GM23338 (cell line): ENCODE measurements around the gene EGF. TPM values are rescaled to one million over a fixed set of nuclear protein-coding genes. Genes with fewer than 3 reads are reported as not detected.

Experiments
- ATAC-seq: fragments of 200-7000 bp; cut with Tn5 transposase; 3 replicates; pipeline ENCODE4 v1.9.1; 2020
- DNase-seq: peaks from one replicate; pipeline ENCODE4 v3.0.0-alpha.2; 2015; ENCODE audit warnings: low spot score
- H2AFZ ChIP-seq: fragments of 200-600 bp; sonication (generic); 2 replicates; pipeline ENCODE4 v1.8.0; 2016; ENCODE audit warnings: antibody characterized with exemption, mild to moderate bottlenecking, moderate library complexity
- H3F3A ChIP-seq: fragments of 200-600 bp; sonication (generic); replicated peaks from 2 replicates; pipeline ENCODE4 v1.8.0; 2017; ENCODE audit warnings: antibody characterized with exemption, mixed run types, low read depth
- H3K27ac ChIP-seq: fragments of 200-600 bp; sonication (generic); 2 replicates; pipeline ENCODE4 v1.6.1; 2016; ENCODE audit warnings: low read depth
- H3K27me3 ChIP-seq: fragments of 200-600 bp; sonication (generic); 2 replicates; pipeline ENCODE4 v1.8.0; 2016; ENCODE audit warnings: mild to moderate bottlenecking, mixed run types, moderate library complexity; ENCODE audit not compliant: insufficient read depth
- H3K36me3 ChIP-seq: fragments of 200-600 bp; sonication (generic); 2 replicates; pipeline ENCODE4 v1.8.0; 2016; ENCODE audit warnings: mild to moderate bottlenecking; ENCODE audit not compliant: insufficient read depth
- H3K4me1 ChIP-seq: fragments of 200-600 bp; sonication (generic); 2 replicates; pipeline ENCODE4 v1.8.0; 2016; ENCODE audit warnings: mild to moderate bottlenecking, moderate library complexity; ENCODE audit not compliant: insufficient read depth
- H3K4me2 ChIP-seq: fragments of 200-600 bp; sonication (generic); 2 replicates; pipeline ENCODE4 v1.7.1; 2017; ENCODE audit warnings: mixed run types
- H3K4me3 ChIP-seq: fragments of 200-600 bp; sonication (generic); 2 replicates; pipeline ENCODE4 v1.6.1; 2016; ENCODE audit warnings: mixed run types
- H3K79me2 ChIP-seq: fragments of 200-600 bp; sonication (generic); replicated peaks from 2 replicates; pipeline ENCODE4 v1.8.0; 2017; ENCODE audit warnings: mild to moderate bottlenecking; ENCODE audit not compliant: insufficient read depth
- H3K9me2 ChIP-seq: fragments of 200-600 bp; sonication (generic); 2 replicates; pipeline ENCODE4 v1.8.0; 2017; ENCODE audit not compliant: insufficient read depth
- H4K20me1 ChIP-seq: fragments of 200-600 bp; sonication (generic); replicated peaks from 2 replicates; pipeline ENCODE4 v1.8.0; 2017; ENCODE audit warnings: mild to moderate bottlenecking; ENCODE audit not compliant: insufficient read depth
- H3K27ac Mint-ChIP-seq: 2 replicates; pipeline ENCODE4 v1.8.0; 2020; ENCODE audit warnings: inconsistent platforms, mild to moderate bottlenecking, moderate library complexity, mixed read lengths
- H3K27me3 Mint-ChIP-seq: 3 replicates; pipeline ENCODE4 v1.8.0; 2022; ENCODE audit warnings: low read depth, mild to moderate bottlenecking, moderate library complexity, mixed read lengths, inconsistent platforms; ENCODE audit not compliant: insufficient read depth, poor library complexity
- H3K36me3 Mint-ChIP-seq: 3 replicates; pipeline ENCODE4 v1.8.0; 2021; ENCODE audit warnings: low read depth, mild to moderate bottlenecking, inconsistent platforms, moderate library complexity, mixed read lengths
- H3K4me1 Mint-ChIP-seq: 3 replicates; pipeline ENCODE4 v1.8.0; 2020; ENCODE audit warnings: mild to moderate bottlenecking, inconsistent platforms, mixed read lengths
- H3K4me3 Mint-ChIP-seq: 3 replicates; pipeline ENCODE4 v1.8.0; 2021; ENCODE audit warnings: moderate library complexity, mild to moderate bottlenecking, inconsistent platforms, mixed read lengths
- H3K9me3 Mint-ChIP-seq: 3 replicates; pipeline ENCODE4 v1.8.0; 2020; ENCODE audit warnings: moderate library complexity, mild to moderate bottlenecking, inconsistent platforms, mixed read lengths
- CREB1 ChIP-seq: fragments of 250-450 bp; sonication (Bioruptor Pico); IDR thresholded peaks from 2 replicates; pipeline ENCODE4 v1.5.0; 2020; ENCODE audit warnings: low read depth, mild to moderate bottlenecking, moderate library complexity
- EZH2 ChIP-seq: fragments of 200-600 bp; sonication (generic); IDR thresholded peaks from one replicate; pipeline ENCODE4 v1.8.0; 2017; ENCODE audit warnings: antibody characterized with exemption, mild to moderate bottlenecking, low read depth; ENCODE audit not compliant: unreplicated experiment
- EZH2phosphoT487 ChIP-seq: fragments of 200-600 bp; sonication (generic); IDR thresholded peaks from one replicate; pipeline ENCODE4 v1.8.1; 2018; ENCODE audit warnings: antibody characterized with exemption; ENCODE audit not compliant: unreplicated experiment
- JUNB ChIP-seq: IDR thresholded peaks from one replicate; pipeline ENCODE4 v1.6.1; 2016; ENCODE audit warnings: antibody characterized with exemption; ENCODE audit not compliant: unreplicated experiment
- NANOG ChIP-seq: IDR thresholded peaks from 2 replicates; pipeline ENCODE4 v1.6.1; 2016; ENCODE audit warnings: antibody characterized with exemption, borderline replicate concordance
- POLR2AphosphoS5 ChIP-seq: IDR thresholded peaks from 2 replicates; pipeline ENCODE4 v1.6.1; 2016; ENCODE audit warnings: antibody characterized with exemption, low read depth
- STAT1 ChIP-seq: IDR thresholded peaks from one replicate; pipeline ENCODE4 v1.6.1; 2016; ENCODE audit warnings: antibody characterized with exemption; ENCODE audit not compliant: unreplicated experiment
- ZNF114 ChIP-seq: fragments of 250-450 bp; sonication (Bioruptor Pico); IDR thresholded peaks from 2 replicates; pipeline ENCODE4 v1.5.0; 2020; ENCODE audit warnings: mild to moderate bottlenecking, moderate library complexity
- ZNF331 ChIP-seq: fragments of 250-450 bp; sonication (Bioruptor Pico); IDR thresholded peaks from 2 replicates; pipeline ENCODE4 v1.5.0; 2020; ENCODE audit warnings: low read depth, mild to moderate bottlenecking, moderate library complexity
- polyA plus RNA-seq: library from polyadenylated mRNA; unstranded; fragments of >200 nt; fragmentation: Nextera tagmentation; extraction: Ambion mirVana; gene quantifications from 2 replicates; pipeline ENCODE4 v1.2.1, GENCODE V29; 2016
- total RNA-seq: library from RNA; depleted of rRNA; stranded (reverse); fragments of >200 nt; shearing (Covaris generic); gene quantifications from 2 replicates; pipeline ENCODE4 v1.2.3, GENCODE V29; 2014
- TF ChIP-seq, protein P1 (sequence below): IDR thresholded peaks from 2 replicates; pipeline ENCODE4 v1.6.1; 2016; ENCODE audit warnings: antibody characterized with exemption
- TF ChIP-seq, protein P2 (sequence below): fragments of 250-450 bp; sonication (Bioruptor Pico); IDR thresholded peaks from 2 replicates; pipeline ENCODE4 v1.5.0; 2020; ENCODE audit warnings: mild to moderate bottlenecking, moderate library complexity
- TF ChIP-seq, protein P3 (sequence below), 2 experiments: fragments of 200-600 bp in 1 of 2; sonication (generic) in 1 of 2; conservative IDR thresholded peaks; 2 replicates each; pipeline versions ENCODE4 v1.5.1 to v1.6.1; 2016 to 2017; ENCODE audit warnings: antibody characterized with exemption in 2 of 2, low read depth in 2 of 2, mild to moderate bottlenecking in 2 of 2, moderate library complexity in 1 of 2
- TF ChIP-seq, protein P4 (sequence below): IDR thresholded peaks from one replicate; pipeline ENCODE4 v1.6.1; 2018; ENCODE audit warnings: antibody characterized with exemption; ENCODE audit not compliant: unreplicated experiment

The EGF gene
- total and polyA plus RNA-seq, 2 experiments from 2014 or later = 1.4 to 3.0 TPM

DNA sequence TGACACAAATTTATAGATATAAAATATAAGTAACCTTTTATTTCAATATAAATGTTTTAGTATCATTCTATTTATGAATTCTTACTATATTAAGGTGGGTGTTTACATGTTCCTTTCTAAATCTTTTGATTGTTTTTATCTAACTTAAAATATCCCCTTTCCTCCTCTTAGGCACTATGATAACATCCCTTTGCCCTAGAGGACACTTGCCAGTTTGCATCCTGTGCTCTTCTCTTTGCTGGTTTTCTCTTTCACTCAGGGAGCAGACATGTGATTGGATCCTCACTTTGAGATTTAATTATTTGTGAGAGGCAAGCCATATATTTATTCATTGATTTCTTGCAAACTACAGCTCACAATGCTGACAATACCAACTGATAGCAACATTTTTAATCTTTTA is 48.5 kb upstream of the EGF start:
- H2AFZ ChIP-seq = no peak overlapping the region
- H3K9me2 ChIP-seq = no peaks in the 10 kb centered on the region
- TF ChIP-seq JUNB = no peak
- TF ChIP-seq ZNF331 (CRISPR knock-in tag) = no peak
- TF ChIP-seq, protein P1, sequence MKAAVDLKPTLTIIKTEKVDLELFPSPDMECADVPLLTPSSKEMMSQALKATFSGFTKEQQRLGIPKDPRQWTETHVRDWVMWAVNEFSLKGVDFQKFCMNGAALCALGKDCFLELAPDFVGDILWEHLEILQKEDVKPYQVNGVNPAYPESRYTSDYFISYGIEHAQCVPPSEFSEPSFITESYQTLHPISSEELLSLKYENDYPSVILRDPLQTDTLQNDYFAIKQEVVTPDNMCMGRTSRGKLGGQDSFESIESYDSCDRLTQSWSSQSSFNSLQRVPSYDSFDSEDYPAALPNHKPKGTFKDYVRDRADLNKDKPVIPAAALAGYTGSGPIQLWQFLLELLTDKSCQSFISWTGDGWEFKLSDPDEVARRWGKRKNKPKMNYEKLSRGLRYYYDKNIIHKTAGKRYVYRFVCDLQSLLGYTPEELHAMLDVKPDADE = no peak
- TF ChIP-seq CREB1 (CRISPR knock-in tag) = no peak
- TF ChIP-seq NANOG = no peak
- no peak for TF ChIP-seq ZNF114 (CRISPR knock-in tag)
- TF ChIP-seq, protein P2, sequence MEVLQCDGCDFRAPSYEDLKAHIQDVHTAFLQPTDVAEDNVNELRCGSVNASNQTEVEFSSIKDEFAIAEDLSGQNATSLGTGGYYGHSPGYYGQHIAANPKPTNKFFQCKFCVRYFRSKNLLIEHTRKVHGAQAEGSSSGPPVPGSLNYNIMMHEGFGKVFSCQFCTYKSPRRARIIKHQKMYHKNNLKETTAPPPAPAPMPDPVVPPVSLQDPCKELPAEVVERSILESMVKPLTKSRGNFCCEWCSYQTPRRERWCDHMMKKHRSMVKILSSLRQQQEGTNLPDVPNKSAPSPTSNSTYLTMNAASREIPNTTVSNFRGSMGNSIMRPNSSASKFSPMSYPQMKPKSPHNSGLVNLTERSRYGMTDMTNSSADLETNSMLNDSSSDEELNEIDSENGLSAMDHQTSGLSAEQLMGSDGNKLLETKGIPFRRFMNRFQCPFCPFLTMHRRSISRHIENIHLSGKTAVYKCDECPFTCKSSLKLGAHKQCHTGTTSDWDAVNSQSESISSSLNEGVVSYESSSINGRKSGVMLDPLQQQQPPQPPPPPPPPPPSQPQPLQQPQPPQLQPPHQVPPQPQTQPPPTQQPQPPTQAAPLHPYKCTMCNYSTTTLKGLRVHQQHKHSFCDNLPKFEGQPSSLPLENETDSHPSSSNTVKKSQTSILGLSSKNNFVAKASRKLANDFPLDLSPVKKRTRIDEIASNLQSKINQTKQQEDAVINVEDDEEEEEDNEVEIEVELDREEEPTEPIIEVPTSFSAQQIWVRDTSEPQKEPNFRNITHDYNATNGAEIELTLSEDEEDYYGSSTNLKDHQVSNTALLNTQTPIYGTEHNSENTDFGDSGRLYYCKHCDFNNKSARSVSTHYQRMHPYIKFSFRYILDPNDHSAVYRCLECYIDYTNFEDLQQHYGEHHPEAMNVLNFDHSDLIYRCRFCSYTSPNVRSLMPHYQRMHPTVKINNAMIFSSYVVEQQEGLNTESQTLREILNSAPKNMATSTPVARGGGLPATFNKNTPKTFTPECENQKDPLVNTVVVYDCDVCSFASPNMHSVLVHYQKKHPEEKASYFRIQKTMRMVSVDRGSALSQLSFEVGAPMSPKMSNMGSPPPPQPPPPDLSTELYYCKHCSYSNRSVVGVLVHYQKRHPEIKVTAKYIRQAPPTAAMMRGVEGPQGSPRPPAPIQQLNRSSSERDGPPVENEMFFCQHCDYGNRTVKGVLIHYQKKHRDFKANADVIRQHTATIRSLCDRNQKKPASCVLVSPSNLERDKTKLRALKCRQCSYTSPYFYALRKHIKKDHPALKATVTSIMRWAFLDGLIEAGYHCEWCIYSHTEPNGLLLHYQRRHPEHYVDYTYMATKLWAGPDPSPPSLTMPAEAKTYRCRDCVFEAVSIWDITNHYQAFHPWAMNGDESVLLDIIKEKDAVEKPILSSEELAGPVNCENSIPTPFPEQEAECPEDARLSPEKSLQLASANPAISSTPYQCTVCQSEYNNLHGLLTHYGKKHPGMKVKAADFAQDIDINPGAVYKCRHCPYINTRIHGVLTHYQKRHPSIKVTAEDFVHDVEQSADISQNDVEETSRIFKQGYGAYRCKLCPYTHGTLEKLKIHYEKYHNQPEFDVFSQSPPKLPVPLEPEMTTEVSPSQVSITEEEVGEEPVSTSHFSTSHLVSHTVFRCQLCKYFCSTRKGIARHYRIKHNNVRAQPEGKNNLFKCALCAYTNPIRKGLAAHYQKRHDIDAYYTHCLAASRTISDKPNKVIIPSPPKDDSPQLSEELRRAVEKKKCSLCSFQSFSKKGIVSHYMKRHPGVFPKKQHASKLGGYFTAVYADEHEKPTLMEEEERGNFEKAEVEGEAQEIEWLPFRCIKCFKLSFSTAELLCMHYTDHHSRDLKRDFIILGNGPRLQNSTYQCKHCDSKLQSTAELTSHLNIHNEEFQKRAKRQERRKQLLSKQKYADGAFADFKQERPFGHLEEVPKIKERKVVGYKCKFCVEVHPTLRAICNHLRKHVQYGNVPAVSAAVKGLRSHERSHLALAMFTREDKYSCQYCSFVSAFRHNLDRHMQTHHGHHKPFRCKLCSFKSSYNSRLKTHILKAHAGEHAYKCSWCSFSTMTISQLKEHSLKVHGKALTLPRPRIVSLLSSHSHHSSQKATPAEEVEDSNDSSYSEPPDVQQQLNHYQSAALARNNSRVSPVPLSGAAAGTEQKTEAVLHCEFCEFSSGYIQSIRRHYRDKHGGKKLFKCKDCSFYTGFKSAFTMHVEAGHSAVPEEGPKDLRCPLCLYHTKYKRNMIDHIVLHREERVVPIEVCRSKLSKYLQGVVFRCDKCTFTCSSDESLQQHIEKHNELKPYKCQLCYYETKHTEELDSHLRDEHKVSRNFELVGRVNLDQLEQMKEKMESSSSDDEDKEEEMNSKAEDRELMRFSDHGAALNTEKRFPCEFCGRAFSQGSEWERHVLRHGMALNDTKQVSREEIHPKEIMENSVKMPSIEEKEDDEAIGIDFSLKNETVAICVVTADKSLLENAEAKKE (CRISPR knock-in tag) = no peak
- TF ChIP-seq, protein P3, sequence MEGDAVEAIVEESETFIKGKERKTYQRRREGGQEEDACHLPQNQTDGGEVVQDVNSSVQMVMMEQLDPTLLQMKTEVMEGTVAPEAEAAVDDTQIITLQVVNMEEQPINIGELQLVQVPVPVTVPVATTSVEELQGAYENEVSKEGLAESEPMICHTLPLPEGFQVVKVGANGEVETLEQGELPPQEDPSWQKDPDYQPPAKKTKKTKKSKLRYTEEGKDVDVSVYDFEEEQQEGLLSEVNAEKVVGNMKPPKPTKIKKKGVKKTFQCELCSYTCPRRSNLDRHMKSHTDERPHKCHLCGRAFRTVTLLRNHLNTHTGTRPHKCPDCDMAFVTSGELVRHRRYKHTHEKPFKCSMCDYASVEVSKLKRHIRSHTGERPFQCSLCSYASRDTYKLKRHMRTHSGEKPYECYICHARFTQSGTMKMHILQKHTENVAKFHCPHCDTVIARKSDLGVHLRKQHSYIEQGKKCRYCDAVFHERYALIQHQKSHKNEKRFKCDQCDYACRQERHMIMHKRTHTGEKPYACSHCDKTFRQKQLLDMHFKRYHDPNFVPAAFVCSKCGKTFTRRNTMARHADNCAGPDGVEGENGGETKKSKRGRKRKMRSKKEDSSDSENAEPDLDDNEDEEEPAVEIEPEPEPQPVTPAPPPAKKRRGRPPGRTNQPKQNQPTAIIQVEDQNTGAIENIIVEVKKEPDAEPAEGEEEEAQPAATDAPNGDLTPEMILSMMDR (conservative IDR thresholded peaks at IDR 0.05; ENCODE audit: low read depth in 2 of 2) = no peak; a peak in 1 of 4 replicates
- TF ChIP-seq EZH2 = no peak
- TF ChIP-seq EZH2phosphoT487 = no peak
- no peak for TF ChIP-seq STAT1
- no peak for TF ChIP-seq POLR2AphosphoS5
- TF ChIP-seq, protein P4, sequence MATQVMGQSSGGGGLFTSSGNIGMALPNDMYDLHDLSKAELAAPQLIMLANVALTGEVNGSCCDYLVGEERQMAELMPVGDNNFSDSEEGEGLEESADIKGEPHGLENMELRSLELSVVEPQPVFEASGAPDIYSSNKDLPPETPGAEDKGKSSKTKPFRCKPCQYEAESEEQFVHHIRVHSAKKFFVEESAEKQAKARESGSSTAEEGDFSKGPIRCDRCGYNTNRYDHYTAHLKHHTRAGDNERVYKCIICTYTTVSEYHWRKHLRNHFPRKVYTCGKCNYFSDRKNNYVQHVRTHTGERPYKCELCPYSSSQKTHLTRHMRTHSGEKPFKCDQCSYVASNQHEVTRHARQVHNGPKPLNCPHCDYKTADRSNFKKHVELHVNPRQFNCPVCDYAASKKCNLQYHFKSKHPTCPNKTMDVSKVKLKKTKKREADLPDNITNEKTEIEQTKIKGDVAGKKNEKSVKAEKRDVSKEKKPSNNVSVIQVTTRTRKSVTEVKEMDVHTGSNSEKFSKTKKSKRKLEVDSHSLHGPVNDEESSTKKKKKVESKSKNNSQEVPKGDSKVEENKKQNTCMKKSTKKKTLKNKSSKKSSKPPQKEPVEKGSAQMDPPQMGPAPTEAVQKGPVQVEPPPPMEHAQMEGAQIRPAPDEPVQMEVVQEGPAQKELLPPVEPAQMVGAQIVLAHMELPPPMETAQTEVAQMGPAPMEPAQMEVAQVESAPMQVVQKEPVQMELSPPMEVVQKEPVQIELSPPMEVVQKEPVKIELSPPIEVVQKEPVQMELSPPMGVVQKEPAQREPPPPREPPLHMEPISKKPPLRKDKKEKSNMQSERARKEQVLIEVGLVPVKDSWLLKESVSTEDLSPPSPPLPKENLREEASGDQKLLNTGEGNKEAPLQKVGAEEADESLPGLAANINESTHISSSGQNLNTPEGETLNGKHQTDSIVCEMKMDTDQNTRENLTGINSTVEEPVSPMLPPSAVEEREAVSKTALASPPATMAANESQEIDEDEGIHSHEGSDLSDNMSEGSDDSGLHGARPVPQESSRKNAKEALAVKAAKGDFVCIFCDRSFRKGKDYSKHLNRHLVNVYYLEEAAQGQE = no peak
- H3K4me3 Mint-ChIP-seq = no peak overlapping the region
- ATAC-seq (peak; percentile 78), DNase-seq (peak; percentile 53)
- no peak overlapping the region for H3K4me3 ChIP-seq
- no peaks in the 10 kb centered on the region for H3K4me1 ChIP-seq
- H3K9me3 Mint-ChIP-seq = peaks cover 13% of the 10 kb centered on the region; the same call in 2 of the 3 replicates
- no peaks in the 10 kb centered on the region for H3F3A ChIP-seq
- H3K27me3 Mint-ChIP-seq = no peaks in the 10 kb centered on the region
- no peak overlapping the region for H3K27ac ChIP-seq
- H4K20me1 ChIP-seq = no peaks in the 10 kb centered on the region
- H3K27ac Mint-ChIP-seq = no peak overlapping the region
- H3K4me2 ChIP-seq = no peak overlapping the region
- no peaks in the 10 kb centered on the region for H3K36me3 ChIP-seq
- H3K27me3 ChIP-seq = no peaks in the 10 kb centered on the region
- H3K79me2 ChIP-seq = no peaks in the 10 kb centered on the region
- peaks cover 8% of the 10 kb centered on the region; the same call in 2 of the 3 replicates for H3K4me1 Mint-ChIP-seq
- H3K36me3 Mint-ChIP-seq = no peaks in the 10 kb centered on the region; the same call in 2 of the 3 replicates
